HG03175 (cell line): Measurements from ENCODE around the gene SHROOM3.

ENCODE experiments used
- ATAC-seq: cut with Tn5 transposase; IDR thresholded peaks from one replicate; pipeline ENCODE4 v1.9.1; 2021; ENCODE audit warnings: mild to moderate bottlenecking, moderate library complexity; ENCODE audit not compliant: unreplicated experiment

Gene SHROOM3

DNA sequence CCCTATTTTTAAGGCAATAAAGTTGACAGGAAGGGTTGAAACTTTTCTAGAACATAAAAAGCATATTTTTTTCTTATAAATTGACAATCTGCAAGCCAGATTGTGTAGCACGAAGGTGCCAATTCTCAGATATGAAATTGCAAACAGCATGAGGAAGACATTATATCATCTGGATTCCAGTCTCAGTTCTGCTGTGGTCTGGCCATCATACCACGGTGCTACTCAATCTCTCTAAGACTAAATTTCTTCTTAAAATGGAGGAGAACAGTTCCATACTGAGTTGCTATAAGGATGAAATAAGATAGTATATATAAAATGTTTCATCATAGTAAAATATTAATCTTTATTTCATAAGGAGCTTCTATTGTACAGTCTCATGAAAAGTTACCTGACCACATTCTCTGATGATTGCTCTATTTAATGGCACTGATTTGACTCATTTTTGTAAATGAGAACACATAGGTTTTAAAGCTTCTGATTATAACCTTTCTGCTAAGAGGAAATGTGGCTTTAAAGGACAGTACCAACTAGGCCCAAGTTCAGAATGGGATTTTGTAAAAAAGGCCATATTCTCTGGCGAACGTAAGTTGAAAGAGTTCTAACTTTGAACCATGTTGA is 127.9 kb downstream of the SHROOM3 start:
- ATAC-seq = no peak

GRCh38 chr4:76563454-76564122 is 128.6 kb downstream of the SHROOM3 start:
- ATAC-seq = no peak

- ATAC-seq = no peak
These were observed 129.3 kb downstream of the SHROOM3 start for GRCh38 chr4:76564123-76564915.

GRCh38 chr4:76568262-76568661 is 133.2 kb downstream of the SHROOM3 start:
- no peak for ATAC-seq

DNA sequence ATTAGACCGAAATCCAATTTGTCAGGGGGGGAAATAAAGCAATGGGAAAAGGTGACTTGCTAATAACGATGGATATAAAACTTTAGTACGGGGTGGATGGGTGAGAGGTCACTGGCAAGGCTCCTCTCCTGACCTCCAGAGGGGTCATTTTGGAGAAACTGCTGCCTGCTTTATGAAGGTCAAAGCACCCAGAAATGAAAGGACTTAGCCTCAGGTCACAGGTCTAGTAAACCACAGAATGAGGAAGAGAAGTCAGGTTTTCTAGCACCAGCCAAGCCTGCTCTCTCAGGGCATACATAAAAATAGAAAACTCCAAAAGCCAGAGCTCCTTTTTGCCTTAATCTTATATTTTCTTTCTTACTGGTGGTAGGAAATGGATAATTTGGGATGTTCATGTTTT is 134.2 kb downstream of the SHROOM3 start:
- ATAC-seq = no peak

DNA sequence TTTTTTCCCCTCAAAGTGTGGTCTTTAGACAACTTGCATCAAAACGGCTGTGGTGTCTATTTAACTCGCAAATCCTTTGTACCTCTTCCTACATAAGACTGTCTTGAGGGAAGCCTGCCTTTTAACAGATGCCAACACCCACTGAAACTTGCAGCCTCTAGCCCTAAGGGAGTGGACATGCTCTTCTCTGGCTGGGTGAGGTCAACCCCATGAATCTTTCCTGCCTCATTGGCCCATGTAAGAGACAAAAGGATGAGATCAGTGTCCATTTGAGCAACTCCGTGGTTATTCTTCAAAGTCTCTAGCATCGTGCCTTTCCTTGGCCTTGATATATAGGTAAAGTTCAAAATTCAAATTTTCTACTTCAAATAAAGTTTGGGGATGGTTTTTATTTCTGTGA is 134.7 kb downstream of the SHROOM3 start:
- no peak for ATAC-seq

GRCh38 chr4:76570141-76570973 is 135.3 kb downstream of the SHROOM3 start:
- ATAC-seq = no peak

DNA sequence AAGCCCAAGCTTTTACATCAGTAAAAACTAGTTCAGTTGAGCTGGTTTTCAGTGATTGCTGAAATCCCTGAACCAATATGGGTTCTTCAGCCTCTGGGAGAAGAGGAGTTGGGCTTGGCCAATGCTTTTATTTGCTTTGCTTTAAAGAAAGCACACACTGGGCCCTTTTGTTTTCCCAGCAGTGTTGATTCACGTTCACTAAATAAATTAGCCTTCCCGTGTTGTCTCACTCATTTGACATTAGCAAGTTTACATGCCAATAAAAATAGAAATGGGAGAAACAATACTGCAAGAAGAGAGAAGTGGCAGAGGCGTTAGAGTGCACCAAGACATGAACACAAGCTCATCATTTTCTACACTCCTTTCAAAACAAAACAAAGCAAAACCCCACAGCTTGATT is 136.2 kb downstream of the SHROOM3 start:
- no peak for ATAC-seq

- no peak for ATAC-seq
These were observed 137.2 kb downstream of the SHROOM3 start for GRCh38 chr4:76572224-76572623.

DNA sequence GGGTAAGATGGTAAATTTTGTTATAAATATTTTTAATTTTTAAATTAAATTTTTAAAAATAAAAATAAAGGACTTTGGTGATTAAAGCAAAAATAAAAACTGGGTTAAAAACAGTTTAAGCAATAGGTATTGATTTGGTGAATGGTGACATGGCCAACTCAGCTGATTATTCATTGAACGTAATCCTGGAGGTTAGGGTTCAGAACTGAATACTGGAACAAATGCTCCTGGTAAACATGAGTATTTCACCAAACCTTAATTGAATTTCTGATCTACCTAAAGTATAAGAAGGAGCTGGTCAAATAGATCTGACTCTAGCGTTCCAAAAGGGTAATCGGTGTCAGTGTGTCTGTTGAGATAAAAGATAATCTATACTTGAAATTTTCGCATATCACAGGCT is 141.8 kb downstream of the SHROOM3 start:
- ATAC-seq = no peak

- ATAC-seq = no peak
These were observed 143.1 kb downstream of the SHROOM3 start for GRCh38 chr4:76578002-76578560.

GRCh38 chr4:76579596-76580375 is 144.8 kb downstream of the SHROOM3 start:
- no peak for ATAC-seq

DNA sequence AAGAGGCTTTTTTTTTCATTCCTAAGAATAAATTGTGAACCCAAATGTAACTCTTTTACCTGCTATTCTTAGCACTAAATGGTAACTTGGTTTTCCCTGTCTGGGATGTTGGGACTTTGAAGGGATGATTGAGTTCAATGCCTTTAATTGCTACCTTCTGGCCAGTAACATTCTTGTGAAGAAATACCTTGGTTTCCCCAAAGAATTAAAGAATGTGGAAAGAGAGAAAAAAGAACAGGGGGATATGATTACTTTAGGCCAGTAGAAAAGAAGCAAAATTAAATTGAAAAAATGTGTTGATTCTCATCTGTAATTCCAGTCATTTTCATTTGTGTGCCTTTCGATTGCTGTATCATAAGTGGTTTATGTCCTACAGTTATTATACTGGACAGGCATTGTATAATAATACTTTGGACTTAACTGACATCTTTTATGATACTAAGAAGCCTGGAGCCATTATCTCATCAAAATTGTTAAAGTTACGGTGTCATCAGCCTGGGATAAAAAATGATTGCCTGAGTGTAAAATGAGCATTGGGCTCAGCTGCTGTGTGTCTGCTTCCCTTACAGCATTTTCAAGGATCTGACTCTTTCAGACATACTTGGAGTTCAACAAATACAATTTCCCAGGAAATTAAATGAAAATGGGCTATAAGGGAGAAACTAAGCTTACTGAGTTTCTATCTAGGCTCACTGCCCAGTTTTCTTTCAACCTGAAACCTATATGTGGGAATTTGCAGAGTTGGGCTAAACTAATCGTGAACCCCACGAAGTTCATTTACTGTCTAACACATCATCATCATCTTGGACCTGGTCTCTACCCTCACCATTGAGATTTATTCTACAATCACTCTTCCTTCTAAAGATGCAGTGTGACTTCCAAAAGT is 146.3 kb downstream of the SHROOM3 start:
- ATAC-seq = no peak

- no peak for ATAC-seq
These were observed 147.2 kb downstream of the SHROOM3 start for GRCh38 chr4:76582074-76582816.

- no peak for ATAC-seq
These were observed 147.7 kb downstream of the SHROOM3 start for GRCh38 chr4:76582817-76583087.

DNA sequence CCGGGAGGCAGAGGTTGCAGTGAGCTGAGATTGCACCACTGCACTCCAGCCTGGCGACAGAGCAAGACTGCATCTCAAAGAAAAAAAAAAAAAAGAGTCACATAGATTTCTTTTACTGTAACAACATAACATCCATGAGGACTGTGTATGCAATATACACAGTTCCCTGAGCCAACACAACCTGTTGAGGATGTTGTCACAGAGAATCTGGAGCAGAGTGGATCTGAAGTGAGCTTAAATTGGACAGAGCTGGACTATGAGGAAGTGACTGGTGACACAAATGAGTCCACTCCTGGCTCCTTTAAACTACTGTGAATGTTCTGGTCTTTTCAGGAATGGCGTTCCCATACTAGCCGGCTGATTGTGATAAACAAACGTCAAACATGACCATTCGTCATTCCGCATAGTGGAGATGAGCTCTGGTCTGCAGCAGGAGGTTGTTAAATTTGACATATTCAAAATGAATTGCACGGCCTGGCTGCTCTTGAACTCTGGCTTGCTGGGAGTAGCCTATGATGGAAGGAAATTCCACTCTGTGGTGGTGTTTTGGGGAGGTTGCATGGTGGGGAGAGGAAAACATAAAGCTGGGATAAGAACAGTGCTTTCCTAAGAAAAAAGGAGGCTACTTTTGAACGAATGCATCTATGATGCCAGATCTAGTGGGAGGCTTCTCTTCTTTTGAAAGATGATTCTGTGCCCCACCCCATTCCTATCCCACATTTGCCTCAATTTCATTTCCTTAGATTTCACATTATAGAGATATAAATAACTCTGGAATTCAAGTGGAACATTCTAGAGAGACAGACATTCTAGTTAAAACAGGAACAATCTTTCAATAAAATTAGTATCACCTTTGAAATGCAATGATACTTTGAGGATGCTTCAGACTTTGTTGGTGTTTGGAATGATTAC is 149.5 kb downstream of the SHROOM3 start:
- ATAC-seq = no peak

DNA sequence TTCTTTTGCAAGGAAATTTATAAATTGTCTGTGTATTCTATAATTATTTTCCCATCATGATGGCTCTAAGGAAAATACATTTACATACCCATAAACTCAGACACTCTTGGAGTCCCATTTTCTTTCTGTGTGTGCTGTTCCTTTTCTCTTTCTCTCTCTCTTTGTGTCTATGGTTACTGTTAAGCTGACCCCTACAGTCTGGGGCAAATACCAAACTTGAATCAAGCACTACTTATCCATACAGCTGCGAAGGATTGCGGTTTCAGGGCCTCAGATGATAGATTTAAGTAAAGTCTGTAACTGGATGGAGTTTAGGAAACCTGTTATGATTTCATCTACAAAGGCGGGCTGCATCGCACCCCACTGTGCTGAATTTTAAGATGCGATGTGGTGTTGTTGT is 150.2 kb downstream of the SHROOM3 start:
- ATAC-seq = no peak
